ENCODE data around the gene KLHL3.

KLHL3 gene

GRCh38 chr5:137632716-137633115, 103.2 kb downstream of the KLHL3 start:
- no peak for DNase-seq (ENCODE audit: low spot score)

GRCh38 chr5:137631453-137631852, 104.4 kb downstream of the KLHL3 start:
- DNase-seq (ENCODE audit: low spot score) = no peak

- no peak for DNase-seq (ENCODE audit: low spot score)
Observed at GRCh38 chr5:137630972-137631370, 104.9 kb downstream of the KLHL3 start.

GRCh38 chr5:137630216-137630971, 105.5 kb downstream of the KLHL3 start:
- DNase-seq (ENCODE audit: low spot score) = no peak

DNA sequence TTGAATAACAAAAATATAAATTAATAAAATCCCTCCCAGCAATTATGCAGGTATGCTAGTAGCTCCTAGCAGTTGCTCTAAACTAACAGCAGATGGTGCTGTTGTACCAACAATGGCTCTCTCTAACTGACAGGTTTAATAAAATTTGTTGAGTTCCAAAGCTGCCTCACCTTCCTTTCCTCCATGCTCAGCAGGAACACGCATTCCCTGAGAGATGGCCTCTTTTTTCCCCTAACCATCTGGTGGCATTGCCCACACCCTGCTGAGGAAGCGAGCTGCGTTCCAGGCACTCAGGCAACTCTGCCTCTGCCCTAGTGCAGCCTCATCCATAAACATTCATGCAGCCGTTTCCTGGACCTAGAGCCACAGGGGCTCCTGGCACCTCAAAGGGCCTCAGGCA, 106.2 kb downstream of the KLHL3 start:
- DNase-seq (ENCODE audit: low spot score) = peak; percentile 60

GRCh38 chr5:137627706-137628105, 108.2 kb downstream of the KLHL3 start:
- no peak for DNase-seq (ENCODE audit: low spot score)

- no peak for DNase-seq (ENCODE audit: low spot score)
Observed at GRCh38 chr5:137627293-137627692, 108.6 kb downstream of the KLHL3 start.

GRCh38 chr5:137624786-137625349, 111.0 kb downstream of the KLHL3 start:
- DNase-seq (ENCODE audit: low spot score) = no peak

- DNase-seq (ENCODE audit: low spot score) = no peak
Observed at GRCh38 chr5:137622850-137623249, 113.0 kb downstream of the KLHL3 start.

GRCh38 chr5:137621861-137622823, 113.7 kb downstream of the KLHL3 start:
- DNase-seq (ENCODE audit: low spot score) = no peak

DNA sequence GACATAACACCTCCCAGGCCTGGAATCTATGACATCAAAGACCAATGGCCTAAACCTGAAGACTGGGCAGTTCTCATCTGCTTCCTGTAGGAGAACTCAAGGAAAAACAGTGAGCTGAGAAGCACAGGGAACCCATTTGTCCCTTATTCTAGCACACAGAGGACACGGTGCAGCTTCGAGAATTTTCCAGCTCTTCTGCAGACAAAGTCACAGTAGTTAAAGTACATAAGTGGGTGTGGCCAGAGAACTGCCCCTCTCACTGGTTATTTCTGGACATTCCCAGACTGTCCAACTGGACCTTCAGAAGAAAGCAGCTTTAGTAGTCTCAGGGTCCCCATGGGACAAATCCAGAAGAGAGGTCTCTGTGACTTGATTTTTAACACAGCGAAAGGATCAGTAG, 114.6 kb downstream of the KLHL3 start:
- DNase-seq (ENCODE audit: low spot score) = no peak

GRCh38 chr5:137619191-137619870, 116.6 kb downstream of the KLHL3 start:
- DNase-seq (ENCODE audit: low spot score) = no peak

GRCh38 chr5:137618476-137618875, 117.4 kb downstream of the KLHL3 start:
- DNase-seq (ENCODE audit: low spot score) = no peak

- DNase-seq (ENCODE audit: low spot score) = no peak
Observed at GRCh38 chr5:137617528-137618205, 118.2 kb downstream of the KLHL3 start.

- DNase-seq (ENCODE audit: low spot score) = no peak
Observed at GRCh38 chr5:137616046-137616445, 119.8 kb downstream of the KLHL3 start.

DNA sequence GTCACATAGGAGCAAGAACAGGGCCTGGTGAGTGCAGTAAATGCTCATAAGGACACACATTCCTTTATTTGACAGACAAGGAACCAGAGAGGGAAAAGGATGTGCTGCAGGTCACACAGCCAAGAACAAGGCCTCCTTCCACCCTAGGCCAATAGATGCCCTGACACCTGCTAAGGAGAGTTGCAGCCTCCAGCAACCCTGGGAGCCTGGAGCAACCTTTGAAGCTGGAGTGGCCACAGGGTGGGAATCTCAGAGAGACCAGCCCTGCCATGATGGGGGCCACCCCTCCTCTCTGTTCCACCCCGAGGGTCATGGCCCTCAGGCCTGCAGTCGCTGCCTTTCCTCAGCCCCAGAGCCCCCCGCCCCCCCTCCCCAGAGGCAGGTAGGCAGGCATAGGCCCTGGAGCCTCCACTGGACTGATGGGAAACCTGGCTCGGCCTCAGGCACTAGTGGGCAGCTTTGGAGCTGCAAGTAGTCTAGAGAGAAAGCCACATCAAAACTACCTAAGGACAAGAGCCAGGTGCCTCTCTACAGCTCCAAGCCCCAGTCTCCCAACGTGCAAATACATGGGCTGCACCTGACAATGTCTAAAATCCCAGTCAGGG, 120.6 kb downstream of the KLHL3 start:
- no peak for DNase-seq (ENCODE audit: low spot score)

DNA sequence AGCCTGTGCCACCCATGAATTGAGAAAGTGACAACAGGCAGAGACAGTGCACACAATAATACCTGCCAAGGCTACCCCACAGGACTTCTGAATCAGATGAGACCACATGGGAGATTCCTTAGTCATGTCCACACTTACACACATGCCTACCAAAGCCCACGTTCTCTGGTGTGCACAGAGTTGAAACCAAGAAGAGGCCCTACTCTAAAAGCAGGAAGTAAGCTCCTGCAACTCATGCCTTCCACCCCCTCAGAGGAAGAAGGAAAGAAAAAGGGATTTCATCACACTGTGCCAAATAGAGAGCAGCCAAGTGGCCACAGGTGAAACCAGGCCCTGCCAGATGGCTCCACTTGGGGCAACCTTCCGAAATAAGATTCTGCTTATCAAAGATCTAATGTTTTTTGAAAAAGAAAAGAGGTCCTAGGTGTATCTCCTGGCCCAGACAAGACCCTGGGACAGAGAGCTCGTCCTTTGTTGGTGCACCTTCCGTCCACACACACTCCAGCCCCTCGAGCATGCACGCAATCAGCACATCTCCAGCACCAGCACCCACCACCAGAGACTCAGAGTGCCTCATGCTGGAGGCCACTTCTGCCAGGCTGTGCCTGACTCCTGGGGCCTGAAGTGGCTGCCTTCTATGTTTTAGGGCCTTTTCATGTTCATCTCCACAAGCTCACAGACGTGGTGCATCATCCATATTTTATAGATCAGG, 122.2 kb downstream of the KLHL3 start:
- DNase-seq (ENCODE audit: low spot score) = no peak

GRCh38 chr5:137612576-137612975, 123.3 kb downstream of the KLHL3 start:
- no peak for DNase-seq (ENCODE audit: low spot score)

DNA sequence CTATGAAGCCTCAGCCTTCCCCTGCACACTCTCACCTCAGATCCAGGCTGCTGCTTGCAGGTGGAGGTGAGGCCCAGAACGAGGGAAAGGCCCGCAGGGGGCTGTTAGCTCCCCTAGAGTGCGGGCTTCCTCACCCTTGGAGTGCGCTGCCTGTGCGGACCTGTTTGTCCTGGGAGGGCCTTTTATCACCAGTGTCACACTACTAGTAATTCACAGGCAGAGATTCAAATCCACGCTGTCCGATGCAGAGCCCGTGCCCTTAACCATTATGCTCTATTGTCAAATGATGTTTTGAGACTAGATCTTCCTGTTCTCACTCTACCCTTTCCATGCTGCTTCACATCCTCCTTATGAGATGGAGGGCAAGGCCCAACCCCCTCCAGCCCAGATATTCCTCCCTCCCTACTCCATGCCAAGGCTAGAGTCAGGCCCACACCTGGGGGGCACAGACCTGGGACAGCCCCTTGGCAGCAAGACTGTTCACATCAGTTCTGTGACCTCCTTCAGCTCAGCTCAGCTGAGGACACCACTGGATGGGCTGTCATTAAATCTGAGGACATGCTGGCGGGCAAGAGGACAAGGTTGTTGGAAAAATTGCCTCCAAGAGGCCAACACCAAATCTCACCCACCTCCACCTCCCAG, 124.0 kb downstream of the KLHL3 start:
- no peak for DNase-seq (ENCODE audit: low spot score)

GRCh38 chr5:137611011-137611580, 124.8 kb downstream of the KLHL3 start:
- no peak for DNase-seq (ENCODE audit: low spot score)

Data from HuH-7 (cell line).